NCI-H345 treated with DMSO at 0.1 percent for 48 hours (cell line): ENCODE measurements around the gene SLC16A6.
A peak's percentile ranks its signal among the peaks of the same experiment; 100 is the strongest.
"Not testable (repeated sequence)": the region's sequence is repeated elsewhere in the genome, so short reads cannot be mapped to it uniquely, and the experiment has no call there.

Experiments
- DNase-seq: peaks from one replicate; lab custom pipeline; 2025; ENCODE audit not compliant: unreplicated experiment; lab: John Stamatoyannopoulos, UW

SLC16A6 gene

DNA sequence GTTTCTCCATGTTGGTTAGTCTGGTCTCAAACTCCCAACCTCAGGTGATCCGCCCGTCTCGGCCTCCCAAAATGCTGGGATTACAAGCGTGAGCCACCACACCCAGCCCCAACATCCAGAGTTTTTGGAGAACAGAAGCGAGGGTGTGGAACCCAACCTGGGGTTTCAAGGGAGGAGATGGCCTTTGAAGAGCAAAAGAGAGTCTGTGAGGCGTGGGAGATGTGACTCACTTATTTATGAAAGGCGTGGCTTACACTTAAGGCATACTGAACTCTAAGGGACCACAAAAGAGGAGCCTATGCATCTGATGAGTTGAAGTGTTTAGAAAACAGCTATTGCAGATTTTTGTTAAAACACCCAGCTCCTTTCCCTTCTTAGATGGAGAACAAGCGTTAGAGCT is 19.2 kb upstream of the SLC16A6 start:
- DNase-seq: no peak

DNA sequence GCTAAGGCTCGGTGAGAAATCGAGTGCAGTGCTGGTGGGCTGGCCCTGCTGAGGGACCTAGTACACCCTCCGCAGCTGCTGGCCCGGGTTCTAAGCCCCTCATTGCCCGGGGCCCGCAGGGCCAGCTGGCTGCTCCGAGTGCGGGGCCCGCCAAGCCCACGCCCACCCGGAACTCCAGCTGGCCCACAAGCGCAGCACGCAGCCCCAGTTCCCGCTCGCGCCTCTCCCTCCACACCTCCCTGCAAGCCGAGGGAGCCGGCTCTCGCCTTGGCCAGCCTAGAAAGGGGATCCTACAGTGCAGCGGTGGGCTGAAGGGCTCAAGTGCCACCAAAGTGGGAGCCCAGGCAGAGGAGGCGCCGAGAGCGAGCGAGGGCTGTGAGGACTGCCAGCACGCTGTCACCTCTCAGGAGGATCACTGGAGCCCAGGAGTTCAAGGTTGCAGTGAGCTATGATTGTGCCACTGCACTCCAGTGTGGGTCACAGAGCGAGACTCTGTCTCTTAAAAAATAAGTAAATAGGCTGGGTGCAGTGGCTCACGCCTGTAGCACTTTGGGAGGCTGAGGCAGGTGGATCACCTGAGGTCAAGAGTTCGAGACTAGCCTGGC is 18.2 kb upstream of the SLC16A6 start:
- DNase-seq: not testable (repeated sequence)

DNA sequence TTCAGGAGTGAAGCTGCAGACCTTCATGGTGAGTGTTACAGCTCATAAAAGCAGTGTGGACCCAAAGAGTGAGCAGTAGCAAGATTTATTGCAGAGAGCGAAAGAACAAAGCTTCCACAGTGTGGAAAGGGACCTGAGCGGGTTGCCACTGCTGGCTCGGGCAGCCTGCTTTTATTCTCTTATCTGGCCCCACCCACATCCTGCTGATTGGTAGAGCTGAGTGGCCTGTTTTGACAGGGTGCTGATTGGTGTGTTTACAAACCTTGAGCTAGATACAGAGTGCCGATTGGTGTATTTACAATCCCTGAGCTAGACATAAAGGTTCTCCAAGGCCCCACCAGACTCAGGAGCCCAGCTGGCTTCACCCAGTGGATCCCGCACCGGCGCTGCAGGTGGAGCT is 17.6 kb upstream of the SLC16A6 start:
- not testable (repeated sequence) for DNase-seq

DNA sequence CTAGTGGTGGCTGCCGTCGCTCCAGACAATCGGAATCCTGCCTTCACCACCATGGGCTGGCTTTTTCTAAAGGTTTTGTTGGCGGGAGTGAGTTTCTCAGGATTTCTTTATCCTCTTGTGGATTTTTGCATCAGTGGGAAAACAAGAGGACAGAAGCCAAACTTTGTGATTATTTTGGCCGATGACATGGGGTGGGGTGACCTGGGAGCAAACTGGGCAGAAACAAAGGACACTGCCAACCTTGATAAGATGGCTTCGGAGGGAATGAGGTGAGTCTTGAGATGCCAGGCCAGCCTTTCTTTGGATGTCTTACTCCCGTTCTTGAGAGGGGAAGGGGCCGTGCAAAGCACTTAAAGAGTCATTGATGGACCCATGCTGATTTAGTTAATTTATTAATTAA is 16.5 kb upstream of the SLC16A6 start:
- no peak for DNase-seq

DNA sequence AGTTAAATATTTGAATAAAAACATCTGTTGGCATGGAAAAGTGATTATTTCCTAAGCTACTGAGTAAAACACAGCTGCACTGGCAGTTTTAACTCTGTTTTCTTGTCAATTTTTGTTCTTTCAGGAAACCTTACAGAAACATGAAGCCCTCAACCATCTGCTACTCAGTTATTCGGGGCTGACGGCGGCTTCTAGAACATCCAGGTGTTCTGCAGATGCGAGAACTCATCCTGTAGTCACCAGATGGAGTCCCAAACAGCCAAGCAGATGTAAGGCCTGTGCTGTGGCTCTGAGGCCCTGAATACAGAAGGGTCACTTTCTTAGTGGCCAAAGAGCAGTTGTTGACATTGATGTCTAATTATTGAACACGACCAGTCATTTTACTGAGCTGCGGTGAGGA is 15.9 kb upstream of the SLC16A6 start:
- no peak for DNase-seq

DNA sequence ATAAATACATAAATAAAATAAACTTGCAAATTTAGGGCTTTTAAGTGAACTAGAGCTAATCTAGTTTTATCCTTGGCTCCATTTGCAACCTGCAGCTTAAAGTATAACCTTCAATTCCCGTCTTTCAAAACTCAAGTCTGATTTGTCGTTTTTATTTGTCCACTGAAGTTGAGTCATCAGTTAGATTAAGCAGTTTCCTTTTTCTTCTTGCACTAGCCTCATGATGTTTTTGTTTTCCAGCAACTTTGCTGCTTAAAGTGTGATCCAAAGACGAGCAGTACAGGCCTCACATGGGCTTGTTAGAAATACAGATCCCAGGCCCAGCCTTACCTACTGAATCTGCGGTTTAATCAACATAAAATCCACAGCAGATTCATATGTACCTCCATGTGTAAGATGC is 14.2 kb upstream of the SLC16A6 start:
- no peak for DNase-seq

DNA sequence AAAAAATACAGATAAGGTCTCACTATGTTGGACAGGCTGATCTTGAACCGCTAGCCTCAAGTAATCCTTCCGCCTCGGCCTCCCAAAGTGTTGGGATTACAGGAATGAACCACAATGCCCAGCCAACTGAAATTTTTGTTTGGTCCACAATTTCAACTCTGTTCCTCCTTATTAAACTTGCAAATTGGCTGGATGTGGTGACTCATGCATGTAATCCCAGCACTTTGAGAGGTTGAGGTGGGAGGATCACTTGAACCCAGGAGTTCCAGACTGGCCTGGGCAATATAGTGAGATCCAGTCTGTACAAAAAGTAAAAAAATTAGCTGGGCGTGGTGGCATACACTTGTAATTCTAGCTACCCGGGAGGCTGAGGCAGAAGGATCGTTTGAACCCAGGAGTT is 13.8 kb upstream of the SLC16A6 start:
- DNase-seq: no peak

DNA sequence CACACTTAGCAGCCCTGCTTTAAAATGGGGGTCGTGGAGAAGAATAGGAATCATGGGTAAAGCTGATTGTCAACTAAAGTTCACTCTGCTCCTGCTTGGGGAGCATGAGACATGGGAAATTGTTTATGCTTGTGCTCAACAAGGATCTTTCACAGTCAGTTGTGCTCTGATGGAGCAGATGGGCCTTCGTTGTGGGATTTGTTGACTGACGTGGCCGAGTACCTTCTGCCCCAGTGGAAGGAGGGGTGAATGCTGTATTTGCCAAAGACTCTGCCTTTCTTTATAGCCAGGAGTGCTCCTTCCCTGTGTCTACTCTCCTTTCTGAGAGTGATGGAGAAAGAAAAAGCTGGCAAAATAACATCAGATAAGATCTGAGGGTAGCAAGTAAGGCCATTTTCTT is 11.7 kb upstream of the SLC16A6 start:
- DNase-seq: no peak

DNA sequence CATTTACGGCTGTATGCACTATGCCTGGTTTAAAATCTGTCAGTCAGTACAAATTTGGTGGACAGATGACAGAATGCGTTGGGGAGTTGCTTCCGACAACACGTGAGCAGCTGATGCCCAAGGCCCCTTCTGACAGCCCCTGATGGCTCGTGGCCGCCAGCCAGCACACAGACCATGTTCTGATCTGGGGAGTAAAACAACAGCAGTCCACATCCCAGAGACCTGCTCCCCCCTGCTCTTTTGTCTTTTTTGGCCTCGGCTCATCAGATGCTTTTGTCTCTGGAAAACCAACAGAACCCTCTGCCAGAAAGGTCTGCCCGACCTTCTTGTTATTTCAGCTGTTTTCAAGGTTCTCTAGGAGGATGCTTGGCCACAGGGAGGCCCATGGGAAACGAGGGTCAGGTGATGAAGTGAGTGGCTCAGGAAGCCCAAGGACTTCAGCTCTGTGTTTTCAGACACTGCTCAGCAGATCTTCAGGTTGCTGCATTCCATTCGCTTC is 11.2 kb upstream of the SLC16A6 start:
- peak; percentile 58 for DNase-seq

DNA sequence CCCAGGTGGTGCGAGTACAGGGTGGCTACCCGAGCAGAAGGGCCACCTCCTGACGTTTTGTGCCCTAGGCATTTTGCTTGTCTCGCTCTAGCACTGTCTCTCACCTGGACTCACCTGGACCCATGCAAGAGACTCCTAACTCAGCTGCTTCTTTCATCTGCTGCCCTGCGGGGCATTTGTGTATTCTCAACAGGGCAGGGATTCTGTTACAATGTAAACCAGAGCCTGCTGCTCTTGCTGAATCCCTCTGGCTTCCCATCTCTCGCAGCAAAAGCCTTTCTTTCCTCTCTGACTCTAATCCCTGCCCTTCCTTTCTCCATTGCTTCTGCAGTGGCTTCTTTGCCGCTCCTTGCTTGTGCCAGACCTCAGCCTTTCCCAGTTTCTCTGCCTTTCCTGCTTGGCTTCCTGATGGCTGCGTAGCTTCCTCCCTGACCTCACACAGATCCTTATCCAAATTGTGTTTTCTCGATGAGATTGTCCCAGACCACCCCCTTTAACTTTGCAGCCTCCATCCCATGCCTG is 10.6 kb upstream of the SLC16A6 start:
- peak; percentile 88 for DNase-seq

DNA sequence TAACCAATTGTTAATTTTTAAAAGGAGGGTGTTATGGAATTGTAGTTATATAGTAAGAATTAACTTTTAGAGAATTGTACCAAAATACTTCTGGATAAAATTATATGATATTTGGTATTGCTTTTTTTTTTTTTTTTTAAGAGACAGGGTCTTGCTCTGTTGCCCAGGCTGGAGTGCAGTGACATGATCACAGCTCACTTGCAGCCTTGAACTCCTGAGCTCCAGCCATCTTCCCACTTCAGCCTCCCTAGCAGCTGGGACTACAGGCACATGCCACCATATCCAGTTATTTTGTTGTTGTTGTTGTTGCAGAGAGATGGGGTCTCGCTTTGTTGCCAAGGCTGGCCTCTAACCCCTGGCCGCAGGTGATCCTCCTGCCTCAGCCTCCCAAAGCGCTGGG is 8.9 kb upstream of the SLC16A6 start:
- no peak for DNase-seq

DNA sequence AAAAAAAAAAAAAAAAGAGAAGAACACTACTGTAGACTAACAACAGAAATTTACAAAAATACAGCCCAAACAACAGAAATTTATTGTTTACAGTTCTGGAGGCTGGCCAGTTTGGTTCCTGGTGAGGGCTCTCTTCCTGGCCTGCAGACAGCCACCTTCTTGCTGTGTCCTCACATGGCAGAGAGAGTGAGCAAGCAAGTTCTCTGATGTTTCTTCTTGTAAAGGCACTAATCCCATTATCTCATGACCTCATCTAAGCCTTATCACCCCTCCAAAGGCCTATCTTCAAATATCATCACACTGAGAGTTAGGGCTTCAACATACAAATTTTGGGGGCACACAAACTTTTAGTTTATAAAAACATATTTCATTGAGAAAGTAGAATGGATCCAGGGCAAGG is 7.7 kb upstream of the SLC16A6 start:
- DNase-seq: no peak

DNA sequence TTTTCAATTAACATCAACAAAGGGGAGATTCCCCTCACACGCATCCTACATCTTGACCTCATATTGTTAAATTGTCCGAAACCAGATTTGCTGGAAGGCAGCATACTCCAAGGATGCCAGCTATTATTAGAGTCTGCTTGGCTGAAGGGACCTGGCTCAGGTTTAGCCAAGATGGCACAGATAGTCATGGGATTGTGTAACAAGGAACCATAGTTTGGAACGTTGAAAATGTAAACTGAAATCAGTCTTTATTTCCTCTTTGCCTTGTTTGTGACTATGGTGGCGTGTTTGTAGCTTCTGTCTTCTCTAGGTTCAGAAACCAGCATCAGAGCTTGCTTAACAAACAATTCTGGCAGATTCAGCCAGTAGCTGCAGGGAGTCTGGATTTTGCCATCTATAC is 6.3 kb upstream of the SLC16A6 start:
- no peak for DNase-seq

DNA sequence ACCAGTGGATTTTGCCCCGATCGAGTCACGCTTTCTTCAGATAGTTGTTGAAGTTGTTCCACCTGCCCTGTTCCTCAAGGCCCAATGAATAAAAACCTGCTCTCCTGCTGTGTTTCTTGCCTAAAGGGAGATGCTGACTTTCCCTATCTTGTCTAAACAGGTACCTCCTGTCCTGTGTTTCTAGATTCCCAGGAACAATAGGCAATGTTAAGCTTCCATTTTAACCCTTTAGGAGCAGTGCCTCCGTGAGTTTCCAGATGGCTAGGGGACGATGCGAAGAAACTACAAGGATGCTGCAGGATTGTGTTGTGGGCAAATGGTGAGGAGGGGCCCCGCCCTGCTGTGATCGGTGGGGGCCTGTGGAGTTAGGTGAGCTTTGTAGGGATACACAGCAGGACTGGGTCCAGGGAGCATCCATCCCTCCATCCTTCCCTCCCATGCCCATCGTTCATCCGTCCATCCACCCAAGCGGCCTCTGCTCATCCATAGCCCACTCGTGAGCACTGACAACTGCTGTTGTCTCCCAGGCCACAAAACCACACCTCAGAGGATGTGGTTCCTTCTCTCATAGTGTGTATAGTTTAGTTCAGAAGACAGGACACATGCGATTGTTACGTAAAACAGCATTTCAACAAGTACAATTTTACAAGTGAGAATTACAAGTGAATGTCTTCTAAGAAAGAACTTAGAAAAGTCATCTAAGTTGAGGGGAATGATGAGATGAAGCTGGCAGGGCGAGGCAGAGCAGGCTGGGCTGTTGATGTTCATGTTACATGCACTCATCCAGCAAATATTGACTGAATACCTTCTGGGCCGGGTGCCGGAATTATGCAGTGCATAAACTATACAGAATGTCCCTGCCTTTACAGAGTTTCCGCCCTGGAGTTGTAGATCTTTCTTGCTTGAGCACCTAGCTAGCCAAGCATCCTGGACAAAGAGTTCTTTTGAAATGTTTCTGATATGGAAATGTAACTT is 5.6 kb upstream of the SLC16A6 start:
- DNase-seq: no peak

DNA sequence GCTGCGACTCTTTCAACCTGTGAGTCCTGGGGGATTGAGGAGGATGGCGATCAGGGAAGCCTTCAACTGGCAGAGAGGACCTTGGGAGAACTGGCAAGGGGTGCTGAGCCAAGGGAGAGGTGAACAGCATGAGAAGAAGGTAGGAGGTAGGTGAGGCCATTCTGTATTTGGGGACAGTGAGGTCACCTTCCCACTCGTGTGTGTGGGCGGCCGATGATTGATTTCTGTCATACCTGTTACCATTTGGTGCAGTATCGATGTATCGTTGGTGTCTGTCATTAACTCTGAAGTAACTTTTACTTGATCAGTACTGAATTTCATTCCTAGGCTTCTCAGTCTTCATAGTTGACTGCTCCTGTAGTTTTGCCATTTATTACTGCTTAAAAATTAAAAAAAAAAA is 4.2 kb upstream of the SLC16A6 start:
- DNase-seq: no peak

DNA sequence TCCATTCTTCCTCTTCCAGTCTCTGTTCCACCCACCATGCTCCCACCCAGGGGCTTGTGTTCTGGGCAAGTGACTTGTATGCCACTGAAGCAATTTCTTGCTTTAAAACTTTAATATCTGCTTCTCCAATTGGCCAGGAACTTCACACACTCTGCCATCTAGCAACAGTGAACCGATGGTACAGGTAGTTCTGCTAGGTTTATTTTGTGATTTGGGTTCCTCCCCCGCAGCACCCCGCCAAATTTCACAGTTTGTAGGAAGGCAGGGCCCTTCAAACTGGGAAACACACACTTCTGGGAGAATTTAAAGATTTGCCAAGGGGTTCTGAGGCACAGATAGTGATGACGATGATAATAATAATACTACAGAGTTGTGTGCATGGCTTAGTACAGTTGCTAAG is 3.7 kb upstream of the SLC16A6 start:
- DNase-seq: no peak

DNA sequence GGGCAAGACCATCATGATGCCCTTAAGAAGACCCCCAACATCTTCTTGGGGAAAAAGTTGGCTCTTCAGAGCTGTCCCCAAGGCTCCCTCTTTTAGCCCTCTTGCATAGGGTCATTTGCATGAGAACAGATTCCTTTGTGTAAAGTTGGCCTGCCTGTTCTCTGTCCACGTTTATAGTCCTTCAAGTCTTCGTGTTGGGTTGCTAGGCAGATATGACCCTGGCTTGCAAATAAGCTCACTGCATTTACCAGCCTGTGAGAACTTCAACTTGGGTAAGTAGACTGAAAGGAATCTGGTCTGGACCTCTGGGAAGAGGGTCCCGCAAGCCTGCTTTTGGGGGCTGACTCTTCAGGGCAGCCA is 3.2 kb upstream of the SLC16A6 start:
- DNase-seq: no peak

DNA sequence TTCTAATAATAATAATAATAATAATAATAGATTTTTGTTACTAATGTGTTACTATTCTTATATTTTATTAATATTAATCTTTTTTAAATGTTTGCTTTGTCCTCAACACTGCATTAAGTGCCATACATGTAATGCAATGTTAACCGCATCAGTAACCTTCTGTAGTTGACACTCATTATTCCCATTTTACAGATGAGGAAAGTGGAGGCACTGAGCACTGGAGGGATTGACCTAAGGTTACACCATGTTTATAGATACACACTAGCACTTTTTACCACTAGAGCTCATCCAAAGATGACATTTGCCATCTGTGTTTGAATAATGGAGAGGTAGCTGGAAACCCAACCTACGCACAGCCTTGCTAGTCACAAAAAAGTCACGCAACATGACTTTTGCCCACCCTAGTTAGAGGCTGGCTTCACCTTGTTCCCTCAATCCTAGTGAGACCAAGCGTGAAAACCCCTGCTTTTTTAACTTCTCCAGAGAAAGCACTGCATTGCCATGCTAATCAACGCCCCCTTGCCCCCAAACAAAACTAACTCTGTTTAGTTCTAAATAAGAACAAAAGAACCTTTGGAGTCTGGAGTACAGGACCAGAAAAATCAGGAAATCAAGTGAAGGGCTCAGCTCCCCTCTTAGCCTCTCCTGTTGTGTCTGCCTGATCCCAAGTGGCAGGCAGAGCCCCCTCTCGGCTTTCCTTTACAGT is 2.7 kb upstream of the SLC16A6 start:
- no peak for DNase-seq

DNA sequence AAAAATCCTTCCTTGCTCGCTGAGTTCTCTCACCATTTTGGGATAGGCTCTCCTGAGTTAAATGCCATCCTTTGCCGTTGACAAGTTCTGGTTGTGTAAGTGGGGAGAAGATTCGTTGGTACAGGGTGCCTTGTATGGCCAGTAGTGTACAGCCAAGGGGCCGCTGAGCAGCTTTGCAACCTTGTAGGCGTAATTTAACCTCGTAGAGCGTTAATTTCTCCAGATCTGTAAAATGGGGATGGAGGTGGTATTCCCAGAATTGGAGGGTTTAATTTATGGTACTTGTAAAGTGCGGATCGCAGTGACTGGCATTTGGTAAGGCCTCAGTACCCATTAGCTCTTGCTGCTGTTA is 1.7 kb upstream of the SLC16A6 start:
- no peak for DNase-seq

DNA sequence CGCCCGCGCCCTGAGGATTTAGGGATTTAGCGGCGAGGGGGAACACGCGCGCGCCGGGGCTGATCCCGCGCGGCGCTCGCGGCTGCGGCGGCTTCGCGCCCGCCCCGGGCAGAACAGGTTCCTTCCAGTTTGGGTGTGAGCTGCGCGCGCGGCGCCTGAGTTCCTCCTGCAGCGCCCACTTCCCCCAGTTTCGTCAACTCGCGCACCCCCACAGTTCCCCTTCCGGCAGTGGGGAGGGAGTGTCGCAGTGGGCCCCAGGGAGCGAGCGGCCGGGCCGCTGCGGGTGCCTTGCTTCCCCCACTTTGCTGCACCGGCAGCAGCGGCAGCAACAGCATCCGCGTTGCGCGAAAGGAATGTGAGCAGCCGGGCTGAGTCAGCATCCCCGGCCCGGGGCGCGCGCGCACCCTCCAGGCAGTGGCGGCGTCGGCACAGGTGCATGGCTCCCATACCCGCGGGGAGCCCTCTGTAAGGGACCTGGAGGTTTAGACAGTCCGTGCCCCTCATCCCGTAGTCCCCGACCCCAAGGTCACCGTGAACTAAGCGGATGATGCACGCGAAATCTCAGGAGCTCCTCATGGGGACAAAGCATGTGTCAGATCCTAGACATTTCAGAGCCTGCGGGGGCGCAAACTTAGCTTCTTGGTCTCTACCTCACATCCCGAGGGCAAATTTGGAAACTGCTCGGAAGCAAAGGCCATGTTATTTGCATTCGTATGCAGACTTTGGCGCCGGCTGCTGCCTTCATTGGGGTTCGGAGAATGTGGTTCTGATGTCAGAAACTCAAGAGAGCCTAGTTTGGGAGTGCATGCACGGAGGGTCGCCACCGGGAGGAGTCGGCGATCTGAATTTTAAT is 1.1 kb upstream of the SLC16A6 start:
- DNase-seq: peak; percentile 53
